HG02588 (cell line): ENCODE data around the gene RIC3.
"Not testable (repeated sequence)": the region's sequence is repeated elsewhere in the genome, so short reads cannot be mapped to it uniquely, and the experiment has no call there.

Experiments
- ATAC-seq: cut with Tn5 transposase; IDR thresholded peaks from one replicate; pipeline ENCODE4 v1.9.1; 2021; ENCODE audit warnings: mild to moderate bottlenecking, moderate library complexity; ENCODE audit not compliant: unreplicated experiment

RIC3 gene

DNA sequence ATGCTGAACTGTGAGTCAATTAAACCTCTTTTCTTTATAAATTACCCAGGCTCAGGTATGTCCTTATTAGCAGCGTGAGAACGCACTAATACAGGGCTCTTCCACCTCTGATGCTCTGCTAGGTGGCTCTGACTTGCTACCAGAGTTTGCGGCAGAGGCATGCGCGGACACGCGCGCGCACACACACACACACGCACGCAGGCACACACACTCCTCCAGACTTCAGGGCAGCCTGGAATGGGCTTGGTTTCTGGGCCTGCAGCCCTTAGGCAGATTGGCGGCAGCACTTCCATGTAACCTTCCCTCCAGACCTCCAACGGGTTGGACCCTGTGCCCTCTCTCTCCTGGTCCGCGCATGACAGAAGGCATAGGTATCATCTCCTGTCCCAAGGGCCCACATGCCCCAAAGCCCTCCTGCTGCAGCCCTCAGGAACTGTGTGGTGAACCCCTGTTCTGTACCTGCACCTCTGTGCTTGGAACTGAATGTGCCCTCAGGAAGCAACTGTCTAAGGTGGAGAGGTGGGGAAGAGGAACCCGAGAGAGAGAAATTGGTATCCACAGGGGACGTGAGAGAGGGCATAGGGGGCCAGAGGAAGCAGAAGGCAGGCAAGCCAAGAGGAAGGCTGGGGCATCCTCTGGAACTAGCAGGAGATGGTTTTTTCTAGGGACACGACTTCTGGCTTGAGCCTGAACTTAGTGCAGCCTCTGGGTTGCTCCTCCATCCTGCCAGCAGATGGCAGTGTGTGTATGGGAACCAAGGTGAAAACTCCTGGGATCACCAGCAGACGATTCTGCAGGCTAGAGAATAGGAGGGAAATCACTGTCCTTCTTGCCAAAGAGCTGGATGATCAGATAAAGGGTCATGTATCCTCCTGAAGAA lies 23.4 kb upstream of the RIC3 start:
- ATAC-seq = no peak

DNA sequence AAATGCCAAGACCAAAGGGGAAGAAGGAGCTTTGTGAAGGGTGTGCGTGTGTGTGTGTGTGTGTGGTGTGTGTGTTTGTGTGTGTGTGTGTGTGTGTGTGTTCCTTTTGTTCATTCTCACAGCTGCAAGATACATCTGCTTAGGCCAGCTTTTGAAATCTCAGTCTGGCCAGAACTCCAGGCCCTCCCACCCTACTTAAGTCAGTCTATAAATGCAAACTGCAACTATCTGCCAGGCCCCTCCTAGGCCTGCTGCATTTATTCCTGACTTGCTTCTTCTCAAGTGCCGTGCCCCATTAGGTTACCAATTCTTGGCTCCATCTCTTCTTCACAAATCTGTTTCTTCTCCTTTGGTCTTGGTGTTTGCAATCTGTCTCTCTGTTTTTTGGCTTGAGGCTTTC lies 21.6 kb upstream of the RIC3 start:
- ATAC-seq = no peak

DNA sequence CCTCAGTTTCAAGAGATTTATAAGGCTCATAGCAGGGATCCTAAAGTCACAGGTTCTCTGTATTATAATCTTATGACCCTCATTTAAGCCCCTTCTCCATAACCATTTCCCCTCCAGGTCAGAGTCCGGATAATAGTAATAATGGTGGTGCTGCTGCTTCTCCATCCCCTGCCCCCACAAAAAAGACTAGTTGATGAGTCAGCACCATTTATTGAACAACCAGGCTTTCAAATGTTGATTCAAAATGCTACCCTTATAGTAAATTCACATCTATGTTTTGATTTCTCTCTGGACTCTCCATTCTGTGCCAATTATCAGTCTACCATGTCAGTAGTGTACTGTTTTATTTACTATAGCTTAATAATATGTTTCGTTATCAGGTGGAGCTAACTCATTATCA lies 17.6 kb upstream of the RIC3 start:
- no peak for ATAC-seq

DNA sequence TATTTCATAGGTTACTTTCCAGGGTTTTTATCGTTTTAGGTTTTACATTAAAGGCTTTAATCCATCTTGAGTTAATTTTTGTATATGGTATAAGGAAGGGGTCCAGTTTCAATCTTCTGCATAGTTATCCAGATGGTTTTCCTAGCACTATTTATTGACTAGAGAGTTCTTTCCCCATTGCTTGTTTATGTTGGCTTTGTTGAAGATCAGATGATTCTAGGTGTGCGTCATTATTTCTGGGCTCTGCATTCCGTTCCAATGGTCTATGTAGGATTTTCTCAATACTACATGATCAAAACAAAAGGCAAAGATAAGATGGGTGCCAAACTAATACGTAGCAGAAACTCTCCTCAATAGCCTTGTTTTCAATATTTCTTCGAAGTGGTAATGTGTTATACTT lies 14.3 kb upstream of the RIC3 start:
- ATAC-seq = no peak

DNA sequence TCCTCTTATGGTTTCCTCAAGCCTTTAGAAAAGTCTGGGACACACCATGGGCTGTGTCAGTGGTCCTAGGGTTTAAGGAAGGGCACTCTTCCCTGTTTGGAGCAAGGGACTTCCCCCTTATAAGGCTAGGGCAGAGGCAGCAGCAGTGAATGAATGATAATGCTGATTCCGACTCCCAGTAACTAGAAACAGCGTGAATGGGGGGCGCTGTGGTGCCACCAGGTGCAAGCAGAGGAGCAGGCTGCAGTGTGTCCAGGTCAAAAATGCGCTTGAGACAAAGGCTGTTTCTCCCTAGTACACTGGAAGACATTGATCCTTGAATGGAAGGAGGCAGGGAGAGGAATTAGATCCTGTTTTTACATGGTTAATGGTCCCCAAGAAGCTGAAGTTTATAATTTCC lies 11.6 kb upstream of the RIC3 start:
- ATAC-seq = no peak

DNA sequence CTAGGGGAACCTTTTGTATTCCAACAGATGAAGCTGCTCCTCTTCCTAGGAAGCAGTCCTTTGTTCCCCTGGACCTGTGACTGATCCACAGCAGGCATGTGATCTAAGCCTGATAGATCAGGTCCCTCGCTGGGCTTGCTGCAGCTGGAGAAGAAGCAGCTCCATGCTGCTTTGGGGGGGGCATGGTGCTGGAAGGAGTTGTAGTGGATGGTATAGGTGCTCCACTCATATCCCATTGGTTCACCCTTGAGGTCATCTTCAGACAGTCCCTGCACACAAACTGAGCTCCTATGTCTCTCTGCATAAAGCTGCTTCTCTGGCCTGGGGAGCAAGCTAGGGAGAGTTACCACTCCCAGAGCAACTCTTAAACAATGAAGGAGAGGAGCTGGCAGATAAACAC lies 9.5 kb upstream of the RIC3 start:
- no peak for ATAC-seq

DNA sequence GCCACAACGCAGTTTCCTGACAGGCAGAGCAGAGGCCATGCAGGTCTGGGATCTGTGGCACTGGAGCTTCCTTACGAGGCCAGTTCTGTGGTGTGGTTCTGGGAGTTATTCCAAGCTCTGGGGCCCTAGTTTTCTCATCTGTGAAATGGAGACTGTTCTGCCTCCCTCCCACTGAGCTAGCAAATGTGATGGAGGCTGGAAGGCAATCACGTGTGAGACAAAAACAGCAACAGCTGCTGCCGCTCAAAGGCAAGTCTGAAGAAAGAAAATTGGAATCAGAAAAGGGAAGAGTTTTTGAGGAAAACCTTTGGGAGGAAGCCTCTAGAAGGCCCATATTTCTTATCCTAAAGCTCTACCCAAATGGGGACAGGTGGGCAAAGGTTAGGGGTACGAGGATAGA lies 8.3 kb upstream of the RIC3 start:
- no peak for ATAC-seq

DNA sequence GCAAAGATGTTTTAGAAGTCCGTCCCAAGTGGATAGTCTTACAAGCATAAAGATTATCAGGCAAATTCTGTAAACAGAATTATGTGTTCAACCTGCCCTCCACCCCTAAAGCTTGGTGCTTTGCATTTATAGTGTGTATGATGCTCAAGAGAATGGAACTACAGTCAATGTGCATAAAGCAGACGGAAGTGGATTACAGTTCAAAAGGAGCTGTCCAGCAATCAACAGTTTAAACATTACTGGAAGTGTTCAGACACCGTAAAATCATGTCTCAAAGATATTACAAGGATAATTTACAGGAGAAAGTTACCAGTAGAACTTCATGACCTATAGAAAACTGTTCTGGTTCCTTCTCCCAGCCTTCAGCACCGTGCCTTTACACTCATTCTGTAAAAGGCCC lies 1.0 kb downstream of the RIC3 start:
- ATAC-seq = no peak

DNA sequence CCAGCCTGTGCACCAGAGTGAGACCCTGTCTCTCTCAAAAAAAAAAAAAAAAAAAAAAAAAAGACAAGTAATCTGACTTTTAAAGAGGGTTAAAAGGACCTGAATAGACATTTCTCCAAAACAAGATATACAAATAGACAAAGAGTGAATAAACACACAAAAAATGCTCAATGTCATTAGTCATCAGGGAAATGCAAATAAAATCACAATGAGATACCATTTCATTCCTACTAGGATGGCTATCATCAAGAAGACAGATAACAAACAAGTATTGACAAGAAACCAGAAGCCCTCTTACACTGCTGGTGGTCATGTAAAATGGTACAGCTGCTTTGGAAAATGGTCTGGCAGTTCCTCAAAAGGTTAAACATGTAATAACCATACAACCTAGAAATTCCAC lies 4.1 kb downstream of the RIC3 start:
- no peak for ATAC-seq

DNA sequence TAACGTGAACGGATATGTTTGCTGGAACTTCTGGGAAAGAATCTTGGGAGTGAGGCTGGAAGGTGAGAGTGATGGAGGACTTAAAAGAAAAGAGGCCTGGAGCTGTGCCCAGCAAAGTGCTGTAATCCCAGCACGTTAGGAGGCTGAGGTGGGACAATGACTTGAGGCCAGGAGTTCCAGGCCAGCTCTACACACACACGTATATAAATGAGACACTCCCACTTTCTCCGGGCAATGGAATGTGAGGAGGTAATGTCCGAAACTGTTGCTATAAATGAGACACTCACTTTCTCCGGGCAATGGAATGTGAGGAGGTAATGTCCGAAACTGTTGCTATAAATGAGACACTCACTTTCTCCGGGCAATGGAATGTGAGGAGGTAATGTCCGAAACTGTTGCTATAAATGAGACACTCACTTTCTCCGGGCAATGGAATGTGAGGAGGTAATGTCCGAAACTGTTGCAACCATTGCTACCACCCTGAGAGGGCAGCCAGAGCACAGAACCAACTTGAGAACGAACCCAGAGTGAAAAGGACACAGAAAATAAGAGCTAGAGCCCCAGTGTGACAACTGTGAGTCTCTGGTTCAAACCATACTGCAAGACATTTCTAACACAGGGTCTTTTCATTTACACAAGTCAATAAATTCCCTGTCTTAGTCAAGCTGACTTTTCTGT lies 7.1 kb downstream of the RIC3 start:
- ATAC-seq = not testable (repeated sequence)

DNA sequence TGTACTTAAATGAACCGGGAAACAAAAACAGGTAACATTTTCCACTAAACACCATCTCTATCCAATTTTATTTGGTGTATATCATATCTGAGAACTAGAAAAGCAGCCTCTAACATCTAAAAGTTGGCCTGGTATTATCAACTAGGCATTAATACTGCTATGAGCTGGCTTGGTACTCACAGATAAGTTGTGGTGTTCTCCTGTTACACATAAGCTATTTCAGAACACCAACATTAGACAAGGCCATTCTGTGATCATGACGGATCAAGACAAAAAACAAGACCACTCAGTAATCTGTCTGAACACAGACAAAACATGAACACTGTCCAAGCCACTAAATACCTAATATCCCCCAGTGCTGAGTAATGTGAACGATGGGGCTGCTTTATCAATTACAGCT lies 11.9 kb downstream of the RIC3 start:
- ATAC-seq = no peak

DNA sequence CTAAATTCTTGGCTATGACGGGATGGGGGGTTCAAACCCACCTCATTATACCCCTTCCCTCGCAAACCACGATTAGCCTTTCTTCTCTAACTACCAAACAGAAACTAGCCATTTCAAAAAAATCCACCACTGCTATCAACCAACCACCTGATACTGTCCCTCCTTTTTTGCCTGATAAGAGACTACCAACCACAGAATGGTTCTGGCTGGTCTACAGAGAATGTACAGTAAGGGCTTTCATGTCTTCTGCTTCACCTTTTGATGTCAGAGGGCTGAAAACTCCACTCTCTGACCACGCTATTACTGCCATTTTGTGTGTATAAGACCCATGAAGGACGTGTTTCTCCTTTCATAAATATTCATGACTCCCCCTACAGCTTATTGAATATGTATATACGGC lies 19.1 kb downstream of the RIC3 start:
- no peak for ATAC-seq

DNA sequence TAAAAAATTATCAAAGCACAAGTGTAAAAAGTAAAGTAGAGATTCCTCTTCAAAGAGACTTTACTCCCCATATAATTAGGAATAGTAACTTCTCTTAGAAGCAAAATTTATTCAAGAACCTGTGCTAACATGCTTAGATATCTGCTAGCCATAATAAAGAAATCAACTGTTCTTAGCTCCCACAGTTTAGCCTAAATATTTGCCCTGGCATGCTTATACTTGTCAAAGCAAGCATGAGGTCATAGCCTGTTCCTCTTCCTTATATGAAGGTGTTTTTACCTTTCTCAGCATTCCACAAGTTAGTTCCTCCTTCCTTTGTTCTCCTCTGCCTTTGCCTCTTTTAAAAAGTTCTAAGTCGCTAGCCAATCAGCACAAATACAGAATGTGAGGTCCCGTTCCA lies 30.3 kb downstream of the RIC3 start:
- no peak for ATAC-seq

DNA sequence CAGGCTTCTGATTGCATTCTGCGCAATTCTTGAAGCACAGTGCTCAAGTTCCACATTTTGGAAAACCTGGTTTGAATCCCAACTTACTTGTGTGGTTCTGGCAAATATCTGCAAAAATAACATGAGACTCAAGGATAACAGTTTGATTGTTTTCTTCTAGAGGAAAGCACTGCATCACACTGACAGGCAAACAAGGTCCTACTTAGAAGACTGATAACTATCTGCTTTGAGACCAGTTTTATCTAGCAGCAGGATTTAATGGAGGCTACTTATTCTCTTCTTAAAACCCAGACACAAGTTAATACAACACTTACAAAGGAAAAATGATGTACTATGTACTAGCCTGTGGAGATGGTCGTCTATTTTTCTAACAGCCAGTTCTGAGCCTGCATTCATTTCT lies 41.4 kb downstream of the RIC3 start:
- no peak for ATAC-seq

DNA sequence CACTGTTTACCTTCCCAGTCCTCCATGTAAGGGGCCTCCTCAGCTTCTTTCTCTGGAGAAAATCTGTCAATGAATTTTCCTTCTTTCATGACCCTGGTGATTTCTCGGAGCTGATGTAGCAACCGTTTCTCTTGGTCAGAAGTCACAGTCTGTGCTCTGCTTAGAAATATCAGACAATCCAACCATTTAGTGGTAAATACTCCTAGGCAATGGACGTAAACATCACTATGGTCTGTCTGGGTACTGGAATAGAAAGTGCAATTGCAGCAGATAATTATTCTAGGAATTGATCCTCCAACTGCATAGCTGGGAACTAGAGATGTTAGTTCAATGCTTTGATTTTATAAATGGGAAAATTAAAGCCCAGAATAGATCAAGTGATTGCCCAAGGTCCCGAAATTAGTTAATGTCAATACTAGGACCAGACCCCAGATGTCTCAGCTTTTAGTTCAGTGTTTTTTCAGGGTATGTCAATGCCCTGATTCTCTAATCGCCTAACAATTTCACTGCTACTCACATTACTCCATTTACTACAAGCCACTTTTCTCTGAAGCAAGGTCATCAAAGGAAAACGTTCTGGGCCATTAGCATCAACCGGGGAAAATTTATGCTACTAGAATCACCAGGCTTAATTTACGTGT lies 42.1 kb downstream of the RIC3 start:
- no peak for ATAC-seq

DNA sequence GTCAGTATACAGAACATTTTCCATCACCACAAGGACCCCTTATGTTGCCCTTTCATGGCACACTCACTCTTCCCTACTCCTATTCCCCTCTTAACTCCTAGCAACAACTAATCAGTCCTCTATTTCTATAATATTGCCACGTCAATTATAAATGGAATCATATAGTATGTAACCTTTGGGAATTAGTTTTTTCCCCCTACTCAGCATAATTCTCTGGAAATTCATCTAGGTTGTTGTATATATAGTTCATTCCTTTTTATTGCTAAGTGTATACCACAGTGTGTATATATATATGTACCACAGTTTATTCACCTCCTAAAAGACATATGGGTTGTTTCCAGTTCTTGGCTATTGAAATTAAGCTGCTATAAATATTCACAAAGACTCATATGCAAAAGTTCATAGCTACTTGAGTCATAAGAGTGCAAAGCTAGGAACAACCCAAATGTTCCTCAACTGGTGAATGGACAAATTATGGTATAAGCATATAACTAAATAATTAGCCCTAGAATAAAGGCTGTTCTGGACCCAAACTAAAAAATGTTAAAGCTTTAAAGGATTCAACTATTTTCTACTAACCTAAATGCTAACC lies 46.6 kb downstream of the RIC3 start:
- no peak for ATAC-seq

DNA sequence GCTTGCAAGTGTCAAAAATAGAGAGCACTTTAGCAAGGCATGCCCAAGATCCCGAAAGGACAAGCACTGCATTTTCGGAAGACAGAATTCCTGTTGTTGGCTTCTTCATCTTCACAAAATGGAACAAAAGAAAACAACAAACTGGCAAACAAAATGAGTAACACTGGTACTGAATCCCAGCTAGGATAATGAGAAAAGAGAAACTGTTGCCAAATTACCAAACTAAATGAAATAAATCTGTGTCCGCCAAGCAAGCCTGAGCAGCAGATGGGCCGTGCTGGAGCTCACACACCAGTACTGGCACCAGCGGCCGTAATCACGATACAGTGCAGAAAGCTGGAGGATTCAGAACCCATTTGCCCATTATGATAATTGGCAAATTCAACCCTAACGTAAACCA lies 57.2 kb downstream of the RIC3 start:
- no peak for ATAC-seq

DNA sequence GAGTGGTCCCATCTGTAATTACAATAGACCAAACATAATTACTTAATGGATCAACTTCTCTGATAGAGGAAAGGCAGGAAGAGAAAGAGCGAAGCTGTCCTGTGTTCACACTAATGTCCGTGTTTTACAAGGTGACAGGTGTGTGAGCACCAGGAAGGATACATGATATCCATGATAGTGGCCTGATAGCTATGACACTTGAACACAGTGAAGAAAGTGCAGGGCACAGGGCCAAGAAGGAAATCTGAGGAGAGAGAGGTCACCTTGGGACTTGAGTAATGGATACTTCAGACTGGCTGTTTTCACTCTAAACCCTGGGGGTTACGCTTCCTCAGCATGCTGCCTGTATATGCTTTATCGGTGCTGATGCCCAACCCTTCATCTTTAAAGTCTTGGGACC lies 58.4 kb downstream of the RIC3 start:
- no peak for ATAC-seq

DNA sequence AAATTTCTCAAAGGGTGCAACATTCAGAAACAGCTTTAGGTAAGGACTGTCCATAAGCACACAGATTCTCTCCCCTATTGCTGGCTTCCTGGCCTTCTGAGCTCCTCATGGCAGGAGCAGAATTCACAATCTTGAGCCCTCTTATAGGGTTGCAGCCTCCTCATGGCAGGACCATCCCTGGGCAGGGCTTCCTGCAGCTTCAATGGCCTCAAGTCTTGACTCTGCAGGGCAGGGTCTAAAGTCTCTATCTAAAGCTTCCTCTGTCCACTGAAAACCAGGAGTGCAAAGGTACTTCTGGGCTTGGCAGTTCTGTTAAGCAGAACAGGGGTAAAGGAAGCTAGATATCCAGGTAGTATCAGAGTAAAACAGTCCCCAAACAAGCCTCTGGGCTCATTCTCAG lies 59.1 kb downstream of the RIC3 start:
- ATAC-seq = no peak

DNA sequence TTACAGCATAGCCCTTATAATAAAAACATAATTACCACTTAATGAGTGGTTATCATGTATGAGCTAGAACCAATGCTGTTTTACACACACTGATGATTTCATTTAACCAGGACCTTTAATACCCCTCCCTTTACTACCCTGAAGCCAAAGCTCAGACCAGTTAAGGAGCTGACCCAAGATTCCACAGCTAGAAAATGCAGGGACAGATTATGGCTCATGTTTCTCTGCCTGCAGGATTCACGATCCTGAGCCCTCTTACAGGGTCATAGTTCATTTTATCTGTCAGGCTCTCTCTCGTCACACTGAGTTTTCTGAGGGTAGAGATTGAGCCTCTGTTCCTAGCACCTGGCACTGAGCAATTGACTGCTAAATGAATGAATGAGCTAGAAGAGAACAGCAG lies 60.4 kb downstream of the RIC3 start:
- no peak for ATAC-seq

DNA sequence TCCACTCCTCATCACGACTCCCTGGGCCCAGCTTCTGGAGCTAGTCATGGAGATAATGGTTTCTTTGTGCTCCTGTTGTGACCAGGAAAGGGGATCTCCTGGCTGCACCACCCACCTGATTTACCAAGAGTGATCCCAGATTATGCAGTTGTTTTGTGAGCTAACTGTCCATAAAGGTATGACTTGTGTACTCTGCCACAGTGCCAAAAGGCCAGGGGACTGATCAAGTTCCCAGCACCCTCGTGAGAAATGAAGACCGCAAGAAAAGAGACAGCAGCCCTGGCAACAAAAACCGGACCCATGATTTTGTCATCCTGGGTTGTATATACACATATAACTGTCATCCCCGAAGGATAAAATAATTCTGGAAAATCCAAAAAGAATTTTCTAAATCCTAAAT lies 61.2 kb downstream of the RIC3 start:
- ATAC-seq = no peak

DNA sequence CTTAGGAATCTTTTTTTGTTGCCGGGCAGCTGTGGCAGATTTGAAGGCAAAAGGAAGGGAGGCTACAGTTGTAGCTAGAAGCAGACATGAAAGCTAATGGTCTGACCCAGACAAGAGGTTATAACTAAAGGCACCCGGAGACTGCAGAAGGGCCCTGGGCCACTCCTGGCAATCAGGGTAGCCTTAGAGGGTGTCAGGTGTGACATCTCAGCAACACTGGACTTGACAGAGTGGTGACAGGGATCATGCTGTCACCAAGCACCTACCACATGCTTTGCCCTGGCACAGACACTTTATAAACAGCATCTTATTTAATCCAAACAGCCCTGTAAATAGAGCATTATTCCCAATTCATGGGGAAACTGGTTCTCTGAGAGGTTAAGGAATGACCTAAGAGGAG lies 62.1 kb downstream of the RIC3 start:
- ATAC-seq = no peak
